Spinal cord (tissue), 10 donors: ENCODE results near the gene RPP25L. TPM values are rescaled to one million over a fixed set of nuclear protein-coding genes. Genes with fewer than 3 reads are reported as not detected.
A peak's percentile ranks its signal among the peaks of the same experiment; 100 is the strongest.

Experiments used
- DNase-seq, 6 donors: peaks; one replicate each; pipeline versions ENCODE4 v3.0.0 to v3.0.0-alpha.2; 2013 to 2015; ENCODE audit warnings: low spot score in 6 of 6, low read depth in 4 of 6
- H3K27ac ChIP-seq: one replicate; pipeline ENCODE4 v1.5.1; 2013; ENCODE audit warnings: low read depth, low read length, control low read depth
- H3K27me3 ChIP-seq: one replicate; pipeline ENCODE4 v1.6.1; 2013; ENCODE audit warnings: low read length; ENCODE audit not compliant: control insufficient read depth, insufficient read depth
- H3K36me3 ChIP-seq: one replicate; pipeline ENCODE4 v1.6.1; 2013; ENCODE audit warnings: low read length; ENCODE audit not compliant: control insufficient read depth, insufficient read depth
- H3K4me1 ChIP-seq: one replicate; pipeline ENCODE4 v1.6.1; 2013; ENCODE audit warnings: low read length; ENCODE audit not compliant: control insufficient read depth, insufficient read depth
- H3K4me3 ChIP-seq: one replicate; pipeline ENCODE4 v1.5.1; 2013; ENCODE audit warnings: low read depth, low read length, control low read depth
- H3K9me3 ChIP-seq: one replicate; pipeline ENCODE4 v1.6.1; 2013; ENCODE audit warnings: low read length; ENCODE audit not compliant: control insufficient read depth, insufficient read depth
- WGBS: methylation state at CpG from one replicate; pipeline ENCODE4 v1.1.5; 2013; ENCODE audit warnings: missing lambda C conversion rate; ENCODE audit not compliant: insufficient coverage; 5-methylcytosine and 5-hydroxymethylcytosine counted together
- polyA plus RNA-seq, 2 donors: library from polyadenylated mRNA; unstranded; fragments of 120-200 nt; gene quantifications; one replicate each; pipeline ENCODE4 v1.2.1, GENCODE V29; 2013; ENCODE audit not compliant: insufficient read length in 2 of 2
- total RNA-seq, 2 donors: library from RNA; depleted of rRNA in 1 of 2; stranded (reverse); fragments of 120-200 nt in 1 of 2; fragments of >200 nt in 1 of 2; gene quantifications; one replicate each; pipeline versions ENCODE4 v1.2.3 to v1.2.4, GENCODE V29; 2013 to 2014
- donor health status: healthy.

Gene RPP25L
- total and polyA plus RNA-seq, 4 donors, result 10.4 to 29.4 (median 18.4) TPM

DNA sequence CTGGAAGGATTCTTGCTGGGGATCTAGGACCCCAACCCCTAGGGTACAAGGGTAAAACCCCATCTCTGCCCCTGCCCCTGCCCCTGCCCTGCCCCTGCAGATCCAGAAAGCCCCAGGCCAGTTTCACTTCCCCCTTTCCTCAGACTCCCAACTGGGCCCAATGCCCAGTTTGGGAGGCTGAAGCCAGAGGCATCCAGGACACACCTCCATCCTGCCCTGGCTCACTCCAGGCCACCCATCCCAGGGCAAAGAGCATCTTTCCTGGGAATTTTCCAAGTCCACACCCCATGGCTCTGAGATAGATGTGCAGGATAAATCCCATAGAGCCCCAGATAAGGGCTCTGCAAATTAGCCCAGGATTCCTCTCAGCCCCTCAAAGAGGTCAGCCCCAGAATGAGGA lies 39.8 kb downstream of the RPP25L start:
- peaks cover 70% of the 10 kb centered on the region for H3K4me1 ChIP-seq
- no peaks in the 10 kb centered on the region for H3K9me3 ChIP-seq
- H3K4me3 ChIP-seq, result no peak overlapping the region
- DNase-seq, result no peak
- peaks cover 48% of the 10 kb centered on the region for H3K36me3 ChIP-seq
- H3K27ac ChIP-seq, result peak overlapping the region; percentile 25
- no peaks in the 10 kb centered on the region for H3K27me3 ChIP-seq

GRCh38 chr9:34571481-34571810 lies 40.5 kb downstream of the RPP25L start:
- H3K4me3 ChIP-seq, result no peak overlapping the region
- WGBS, result 26% methylated on average over 5 of the region's 12 CpGs
- DNase-seq, result peak in 2 of 6 donors; percentile 68 to 70

GRCh38 chr9:34570809-34571480 lies 41.0 kb downstream of the RPP25L start:
- 54% methylated on average over 4 of the region's 7 CpGs for WGBS

More at GRCh38 chr9:34571481-34571810, 40.5 kb downstream of the RPP25L start:
- Histone ChIP-seq H3K9me3 (no peaks in the 10 kb centered on the region), H3K36me3 (peaks cover 47% of the 10 kb centered on the region), H3K27ac (peak overlapping the region; percentile 70), H3K27me3 (no peaks in the 10 kb centered on the region), H3K4me1 (peaks cover 66% of the 10 kb centered on the region)

DNA sequence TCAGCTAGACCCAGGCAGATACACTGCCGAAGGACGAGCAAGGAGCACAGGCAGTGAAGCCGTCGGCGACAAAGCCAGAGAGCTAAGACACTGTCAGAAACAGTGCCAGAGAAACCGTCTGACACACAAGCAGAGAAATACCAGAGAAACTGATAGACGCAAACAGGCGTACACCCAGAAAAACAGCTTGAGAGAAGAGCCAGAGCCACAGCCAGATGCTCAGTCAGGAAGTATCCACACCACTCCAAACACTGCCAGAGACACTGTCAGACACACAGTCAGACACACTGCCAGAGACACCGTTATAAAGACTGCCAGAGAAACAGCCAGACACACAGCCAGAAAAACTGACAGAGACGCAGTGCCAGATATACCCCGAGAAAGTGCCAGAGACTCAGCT lies 41.5 kb downstream of the RPP25L start:
- no peaks in the 10 kb centered on the region for H3K9me3 ChIP-seq
- H3K4me3 ChIP-seq, result no peak overlapping the region
- H3K4me1 ChIP-seq, result peaks cover 63% of the 10 kb centered on the region
- WGBS, result 27% methylated on average over 11 of the region's 11 CpGs
- peaks cover 52% of the 10 kb centered on the region for H3K36me3 ChIP-seq
- H3K27me3 ChIP-seq, result no peaks in the 10 kb centered on the region
- peak in 2 of 6 donors; percentile 65 to 94 for DNase-seq
- H3K27ac ChIP-seq, result peak overlapping the region; percentile 70

More at GRCh38 chr9:34570809-34571480, 41.0 kb downstream of the RPP25L start:
- Histone ChIP-seq H3K27me3 (no peaks in the 10 kb centered on the region), H3K4me3 (no peak overlapping the region), H3K27ac (peak overlapping the region; percentile 70), H3K4me1 (peaks cover 66% of the 10 kb centered on the region), H3K9me3 (no peaks in the 10 kb centered on the region), H3K36me3 (peaks cover 49% of the 10 kb centered on the region)
- no peak for DNase-seq

- no peak overlapping the region for H3K27ac ChIP-seq
- peaks cover 49% of the 10 kb centered on the region for H3K4me1 ChIP-seq
- 44% methylated on average over 10 of the region's 12 CpGs for WGBS
- DNase-seq, result peak in 1 of 6 donors; percentile 37
- no peaks in the 10 kb centered on the region for H3K9me3 ChIP-seq
- no peak overlapping the region for H3K4me3 ChIP-seq
- H3K36me3 ChIP-seq, result peaks cover 53% of the 10 kb centered on the region
- no peaks in the 10 kb centered on the region for H3K27me3 ChIP-seq
Measured at GRCh38 chr9:34568774-34569173, 43.1 kb downstream of the RPP25L start.

- no peak for DNase-seq
- 77% methylated on average over 1 of the region's 7 CpGs for WGBS
- Histone ChIP-seq H3K27ac (no peak overlapping the region), H3K36me3 (peaks cover 53% of the 10 kb centered on the region), H3K9me3 (no peaks in the 10 kb centered on the region), H3K27me3 (no peaks in the 10 kb centered on the region), H3K4me3 (no peak overlapping the region), H3K4me1 (peaks cover 46% of the 10 kb centered on the region)
Measured at GRCh38 chr9:34568133-34568532, 43.8 kb downstream of the RPP25L start.

DNA sequence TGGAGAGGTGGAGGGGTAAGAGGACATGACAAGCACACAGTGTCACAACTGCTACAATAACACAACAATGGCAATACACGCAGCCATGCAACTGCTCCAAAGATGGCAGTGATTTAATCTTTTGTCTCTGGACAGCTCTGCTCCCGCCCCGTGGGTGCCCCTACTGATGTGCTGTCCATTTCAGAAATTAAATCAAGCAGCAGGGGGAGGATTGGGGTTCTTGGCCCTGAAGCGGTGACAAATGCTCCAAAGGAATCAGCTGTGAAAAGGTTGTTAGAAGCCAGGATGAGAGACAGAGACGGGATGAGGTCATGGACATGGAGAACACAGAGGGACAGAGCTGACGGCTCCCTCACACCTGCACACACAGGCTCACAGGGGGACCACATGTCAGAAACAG lies 44.9 kb downstream of the RPP25L start:
- peaks cover 64% of the 10 kb centered on the region for H3K36me3 ChIP-seq
- peaks cover 41% of the 10 kb centered on the region for H3K4me1 ChIP-seq
- no peaks in the 10 kb centered on the region for H3K9me3 ChIP-seq
- 53% methylated on average over 6 of the region's 6 CpGs for WGBS
- H3K27ac ChIP-seq, result no peak overlapping the region
- no peaks in the 10 kb centered on the region for H3K27me3 ChIP-seq
- peak in 1 of 6 donors; percentile 52 for DNase-seq
- no peak overlapping the region for H3K4me3 ChIP-seq

- 62% methylated on average over 8 of the region's 8 CpGs for WGBS
- no peak overlapping the region for H3K27ac ChIP-seq
- no peaks in the 10 kb centered on the region for H3K27me3 ChIP-seq
Measured at GRCh38 chr9:34566322-34566721, 45.6 kb downstream of the RPP25L start.

GRCh38 chr9:34565856-34566255 lies 46.0 kb downstream of the RPP25L start:
- Histone ChIP-seq H3K27me3 (no peaks in the 10 kb centered on the region), H3K9me3 (no peaks in the 10 kb centered on the region), H3K4me3 (no peak overlapping the region), H3K27ac (no peak overlapping the region), H3K36me3 (peaks cover 66% of the 10 kb centered on the region), H3K4me1 (peaks cover 32% of the 10 kb centered on the region)
- DNase-seq, result no peak
- 54% methylated on average over 4 of the region's 8 CpGs for WGBS

More at GRCh38 chr9:34566322-34566721, 45.6 kb downstream of the RPP25L start:
- Histone ChIP-seq H3K4me1 (peaks cover 35% of the 10 kb centered on the region), H3K9me3 (no peaks in the 10 kb centered on the region), H3K36me3 (peaks cover 65% of the 10 kb centered on the region), H3K4me3 (no peak overlapping the region)
- no peak for DNase-seq

DNA sequence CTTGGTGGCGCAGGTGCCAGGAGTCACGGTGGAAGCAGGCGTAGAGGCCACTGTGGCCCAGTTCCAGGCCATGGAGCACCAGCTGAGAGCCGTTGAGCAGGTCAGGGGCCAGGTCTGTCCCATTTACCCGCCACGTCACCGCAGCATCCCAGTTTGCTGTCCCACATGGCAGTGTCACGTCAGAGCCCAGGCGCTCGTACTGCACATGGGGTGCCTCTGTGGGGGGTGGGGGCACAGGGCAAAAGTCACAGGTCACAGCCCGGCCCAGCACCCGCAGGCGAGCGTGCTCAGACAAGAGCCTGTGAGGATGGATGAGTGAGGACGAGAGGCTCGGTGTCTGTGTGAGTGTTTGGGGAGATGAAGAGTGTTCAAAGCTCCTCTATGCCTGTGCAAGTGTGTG lies 47.3 kb downstream of the RPP25L start:
- WGBS, result 89% methylated on average over 16 of the region's 16 CpGs
- DNase-seq, result no peak
- H3K9me3 ChIP-seq, result no peaks in the 10 kb centered on the region
- H3K4me1 ChIP-seq, result peaks cover 32% of the 10 kb centered on the region
- peaks cover 70% of the 10 kb centered on the region for H3K36me3 ChIP-seq
- no peak overlapping the region for H3K27ac ChIP-seq
- H3K27me3 ChIP-seq, result no peaks in the 10 kb centered on the region
- no peak overlapping the region for H3K4me3 ChIP-seq
